Limb (tissue), 2 donors: ENCODE results near the gene MED26.
"Not testable (repeated sequence)": the region's sequence is repeated elsewhere in the genome, so short reads cannot be mapped to it uniquely, and the experiment has no call there.

Experiments
- DNase-seq, 2 donors: peaks; one replicate each; pipeline ENCODE4 v3.0.0-alpha.2; 2016; ENCODE audit errors: extremely low spot score in 2 of 2

MED26 gene

GRCh38 chr19:16575861-16576689 lies 51.9 kb downstream of the MED26 start:
- no peak for DNase-seq

GRCh38 chr19:16575282-16575681 lies 52.7 kb downstream of the MED26 start:
- no peak for DNase-seq

GRCh38 chr19:16573925-16574324 lies 54.1 kb downstream of the MED26 start:
- DNase-seq = no peak

GRCh38 chr19:16573296-16573695 lies 54.7 kb downstream of the MED26 start:
- no peak for DNase-seq

- peak; percentile 95 to 98 for DNase-seq
Measured at GRCh38 chr19:16572332-16573211, 55.4 kb downstream of the MED26 start, which contains the start of gene SLC35E1. TSS of gene SLC35E1 (minus strand) at chr19:16572415. CDS start at chr19:16572364, 51 bp downstream.

- DNase-seq = no peak
Measured at GRCh38 chr19:16571822-16572331, 56.1 kb downstream of the MED26 start.

- no peak for DNase-seq
Measured at GRCh38 chr19:16571283-16571682, 56.7 kb downstream of the MED26 start.

GRCh38 chr19:16569609-16570320 lies 58.2 kb downstream of the MED26 start:
- no peak for DNase-seq

- DNase-seq = no peak
Measured at GRCh38 chr19:16566702-16567101, 61.3 kb downstream of the MED26 start.

GRCh38 chr19:16566161-16566560 lies 61.8 kb downstream of the MED26 start:
- DNase-seq = no peak

- DNase-seq = no peak
Measured at GRCh38 chr19:16564842-16565241, 63.2 kb downstream of the MED26 start.

- DNase-seq = no peak
Measured at GRCh38 chr19:16562608-16563025, 65.4 kb downstream of the MED26 start.

GRCh38 chr19:16561382-16561781 lies 66.6 kb downstream of the MED26 start:
- DNase-seq = peak in 1 of 2 donors; percentile 16

- DNase-seq = no peak
Measured at GRCh38 chr19:16559780-16560276, 68.2 kb downstream of the MED26 start.

GRCh38 chr19:16554776-16555175 lies 73.2 kb downstream of the MED26 start:
- DNase-seq = no peak

- DNase-seq = not testable (repeated sequence)
Measured at GRCh38 chr19:16551902-16552301, 76.1 kb downstream of the MED26 start.

GRCh38 chr19:16548956-16549355 lies 79.0 kb downstream of the MED26 start:
- no peak for DNase-seq

- DNase-seq = no peak
Measured at GRCh38 chr19:16544473-16545231, 83.4 kb downstream of the MED26 start.

GRCh38 chr19:16543734-16544133 lies 84.3 kb downstream of the MED26 start:
- DNase-seq = not testable (repeated sequence)

- DNase-seq = no peak
Measured at GRCh38 chr19:16542910-16543472, 85.0 kb downstream of the MED26 start.
